C4-2B (cell line): ENCODE results near the gene BSCL2.
"Not testable (repeated sequence)": the region's sequence is repeated elsewhere in the genome, so short reads cannot be mapped to it uniquely, and the experiment has no call there.

Source experiments
- H3K27ac ChIP-seq: fragments of 450-650 bp; 2 replicates; pipeline ENCODE4 v1.5.1; 2017
- CTCF ChIP-seq: fragments of 450-650 bp; conservative IDR thresholded peaks from 2 replicates; pipeline ENCODE4 v1.5.1; 2017; ENCODE audit warnings: mild to moderate bottlenecking
- ZFX ChIP-seq: fragments of 450-650 bp; IDR thresholded peaks from 2 replicates; pipeline ENCODE4 v1.6.1; 2017

Gene BSCL2

GRCh38 chr11:62678433-62678769, 28.8 kb downstream of the BSCL2 start:
- peak overlapping the region; percentile 83 for H3K27ac ChIP-seq
- TF ChIP-seq CTCF: no peak

DNA sequence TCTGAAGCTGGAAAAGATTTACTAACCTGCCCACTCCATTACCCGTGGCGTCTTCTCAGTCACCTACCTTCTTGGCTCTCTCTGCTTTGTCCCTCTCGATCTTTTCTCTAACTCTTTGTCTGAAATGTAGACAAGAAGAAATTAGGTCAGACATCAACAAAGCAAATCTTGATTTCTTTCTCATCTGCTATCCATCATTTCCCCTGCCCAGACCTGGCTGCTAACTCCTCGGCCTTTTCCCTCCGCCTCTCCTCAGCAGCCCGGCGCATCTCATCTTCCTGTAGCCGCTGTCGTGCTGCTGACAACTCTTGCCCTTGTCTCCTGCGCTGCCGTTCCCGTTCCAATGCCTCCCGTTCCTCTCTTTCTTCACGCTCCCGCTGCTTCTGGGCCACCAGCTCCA, 29.5 kb downstream of the BSCL2 start:
- TF ChIP-seq ZFX (no peak), CTCF (no peak)
- peak overlapping the region; percentile 83 for H3K27ac ChIP-seq

GRCh38 chr11:62677156-62677555, 30.1 kb downstream of the BSCL2 start:
- peak overlapping the region; percentile 83; the same call in 1 of the 2 replicates for H3K27ac ChIP-seq
- TF ChIP-seq CTCF (no peak), ZFX (no peak)

- TF ChIP-seq CTCF (no peak), ZFX (no peak)
- H3K27ac ChIP-seq: no peak overlapping the region; the same call in 1 of the 2 replicates
Measured at GRCh38 chr11:62676698-62677097, 30.5 kb downstream of the BSCL2 start.

GRCh38 chr11:62675415-62675814, 31.8 kb downstream of the BSCL2 start:
- H3K27ac ChIP-seq: not testable (repeated sequence)

DNA sequence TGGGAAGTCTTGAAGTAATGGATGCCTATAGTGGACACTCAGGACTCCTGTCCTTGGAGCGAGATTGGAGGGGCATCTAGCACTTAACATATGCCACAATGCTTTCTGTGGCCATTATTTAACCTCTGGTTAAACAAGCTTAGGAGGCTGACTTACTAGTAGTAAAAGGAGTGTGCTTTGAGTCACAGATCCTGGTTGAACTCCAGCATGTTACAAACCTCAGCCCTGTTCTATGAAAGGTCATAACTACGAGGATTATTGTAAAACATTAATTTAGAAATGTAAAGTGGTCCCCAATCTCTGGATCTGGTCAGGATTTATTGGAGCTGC, 34.1 kb downstream of the BSCL2 start:
- no peak for TF ChIP-seq CTCF
- no peak for TF ChIP-seq ZFX
- peak overlapping the region; percentile 98 for H3K27ac ChIP-seq

GRCh38 chr11:62671608-62672389, 35.4 kb downstream of the BSCL2 start, which contains the start of the genes LBHD1 and UQCC3:
Gene LBHD1 (minus strand): TSS chr11:62672267. CDS start chr11:62670031, 2,236 bp downstream.
Gene UQCC3 (plus strand): TSS chr11:62671673. CDS start chr11:62671746, 73 bp downstream.
- TF ChIP-seq CTCF (no peak), ZFX (peak; percentile 54; the same call in 1 of the 2 replicates)
- peak within 1 kb of the TSS; percentile 98 for H3K27ac ChIP-seq

DNA sequence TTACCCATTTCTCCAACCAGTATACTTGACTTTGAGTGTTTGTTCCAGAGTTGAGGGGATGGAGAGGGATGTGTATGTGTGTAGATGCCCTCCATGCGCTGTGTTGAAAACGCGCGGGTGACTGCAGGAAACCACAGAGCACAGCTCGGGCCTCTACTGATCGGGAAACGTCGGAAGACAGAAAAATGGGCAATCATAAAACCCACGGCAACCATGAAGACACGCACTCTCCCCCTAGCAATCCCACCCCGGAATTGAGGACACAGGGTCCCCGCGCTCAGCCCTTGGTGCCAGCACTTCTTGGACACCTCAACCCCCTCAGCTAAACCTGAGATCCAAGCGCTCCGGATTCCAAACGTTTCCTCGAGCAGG, 36.0 kb downstream of the BSCL2 start:
- peak overlapping the region; percentile 98 for H3K27ac ChIP-seq
- TF ChIP-seq CTCF (no peak), ZFX (no peak)
